ELR (cell line): ENCODE measurements around the gene SLC35F3.
"Not testable (repeated sequence)": the region's sequence is repeated elsewhere in the genome, so short reads cannot be mapped to it uniquely, and the experiment has no call there.

ENCODE experiments used
- DNase-seq: peaks from one replicate; pipeline ENCODE4 v3.0.0-alpha.2; 2015; ENCODE audit warnings: low read depth

Gene SLC35F3

GRCh38 chr1:234107416-234108021 is 203.0 kb downstream of the SLC35F3 start:
- no peak for DNase-seq

GRCh38 chr1:234108921-234109320 is 204.4 kb downstream of the SLC35F3 start:
- DNase-seq = peak; percentile 48

GRCh38 chr1:234109840-234110239 is 205.4 kb downstream of the SLC35F3 start:
- DNase-seq = no peak

- DNase-seq = peak; percentile 62
Observed at GRCh38 chr1:234111458-234112142, 207.1 kb downstream of the SLC35F3 start.

GRCh38 chr1:234114648-234115307 is 210.3 kb downstream of the SLC35F3 start:
- peak; percentile 80 for DNase-seq

- no peak for DNase-seq
Observed at GRCh38 chr1:234118911-234119310, 214.4 kb downstream of the SLC35F3 start.

GRCh38 chr1:234119431-234119830 is 215.0 kb downstream of the SLC35F3 start:
- no peak for DNase-seq

- DNase-seq = no peak
Observed at GRCh38 chr1:234120327-234120944, 216.0 kb downstream of the SLC35F3 start.

- DNase-seq = not testable (repeated sequence)
Observed at GRCh38 chr1:234121659-234122058, 217.2 kb downstream of the SLC35F3 start.

- not testable (repeated sequence) for DNase-seq
Observed at GRCh38 chr1:234122571-234122970, 218.1 kb downstream of the SLC35F3 start.

- no peak for DNase-seq
Observed at GRCh38 chr1:234123867-234124266, 219.4 kb downstream of the SLC35F3 start.

- DNase-seq = peak; percentile 84
Observed at GRCh38 chr1:234125283-234125682, 220.8 kb downstream of the SLC35F3 start.

- DNase-seq = no peak
Observed at GRCh38 chr1:234125714-234126113, 221.2 kb downstream of the SLC35F3 start.

GRCh38 chr1:234127026-234127671 is 222.7 kb downstream of the SLC35F3 start:
- DNase-seq = no peak

GRCh38 chr1:234132795-234133194 is 228.3 kb downstream of the SLC35F3 start:
- DNase-seq = no peak

- DNase-seq = no peak
Observed at GRCh38 chr1:234134878-234135277, 230.4 kb downstream of the SLC35F3 start.

- no peak for DNase-seq
Observed at GRCh38 chr1:234135501-234135900, 231.0 kb downstream of the SLC35F3 start.

GRCh38 chr1:234136073-234136472 is 231.6 kb downstream of the SLC35F3 start:
- no peak for DNase-seq

- peak; percentile 99 for DNase-seq
Observed at GRCh38 chr1:234139966-234140365, 235.5 kb downstream of the SLC35F3 start.

GRCh38 chr1:234140388-234140787 is 235.9 kb downstream of the SLC35F3 start:
- no peak for DNase-seq

- no peak for DNase-seq
Observed at GRCh38 chr1:234141006-234141405, 236.5 kb downstream of the SLC35F3 start.

- no peak for DNase-seq
Observed at GRCh38 chr1:234143681-234144080, 239.2 kb downstream of the SLC35F3 start.
